Stomach (tissue), 9 donors: ENCODE results near the gene KIT. TPM values are rescaled to one million over a fixed set of nuclear protein-coding genes. Genes with fewer than 3 reads are reported as not detected.

Source experiments
- DNase-seq, 2 donors: peaks; one replicate each; pipeline versions ENCODE4 v3.0.0 to v3.0.0-alpha.2; 2013 to 2019
- H3K27ac ChIP-seq, 5 donors: fragments of 200-600 bp in 4 of 5; sonication (generic) in 4 of 5; one replicate each; pipeline ENCODE4 v1.5.1; 2013 to 2019; ENCODE audit warnings: mild to moderate bottlenecking in 1 of 5, moderate library complexity in 1 of 5
- H3K27me3 ChIP-seq, 3 donors: fragments of 200-600 bp; sonication (generic); one replicate each; pipeline ENCODE4 v1.5.1; 2017 to 2019; ENCODE audit warnings: mixed run types in 1 of 3
- H3K36me3 ChIP-seq, 4 donors: fragments of 200-600 bp; sonication (generic); 1 replicate in 3 of 4; 2 replicates in 1 of 4; pipeline ENCODE4 v1.5.1; 2016 to 2019
- H3K4me1 ChIP-seq, 4 donors: fragments of 200-600 bp; sonication (generic); one replicate each; pipeline ENCODE4 v1.5.1; 2016 to 2019
- H3K4me3 ChIP-seq, 4 donors: fragments of 200-600 bp; sonication (generic) in 3 of 4; one replicate each; pipeline ENCODE4 v1.5.1; 2016 to 2019; ENCODE audit warnings: mild to moderate bottlenecking in 1 of 4
- H3K9me3 ChIP-seq, 4 donors: fragments of 200-600 bp; sonication (generic); one replicate each; pipeline ENCODE4 v1.5.1; 2016 to 2019
- EP300 ChIP-seq: sonication (generic); formaldehyde crosslinking; IDR thresholded peaks from one replicate; pipeline ENCODE4 v1.6.1; 2017; ENCODE audit warnings: antibody characterized with exemption
- POLR2A ChIP-seq, 4 donors: fragments of 450-650 bp; IDR thresholded peaks; one replicate each; pipeline ENCODE4 v1.6.1; 2016; ENCODE audit warnings: antibody characterized with exemption in 4 of 4, control low read depth in 2 of 4, mild to moderate bottlenecking in 1 of 4, moderate library complexity in 1 of 4
- POLR2AphosphoS5 ChIP-seq, 3 donors: sonication (generic); formaldehyde crosslinking; IDR thresholded peaks; one replicate each; pipeline ENCODE4 v1.6.1; 2016; ENCODE audit warnings: antibody characterized with exemption in 3 of 3
- WGBS, 5 donors: extraction: QIAGEN DNeasy Blood & Tissue Kit in 3 of 5; methylation state at CpG; one replicate each; pipeline versions ENCODE4 v1.1.5 to v1.1.7; 2013 to 2018; 5-methylcytosine and 5-hydroxymethylcytosine counted together
- intact Hi-C: fragments of 100-400 bp; cut with DNase I; formaldehyde crosslinking; loops from one replicate; pipeline ENCODE4 v1.15.1; 2023; ENCODE audit warnings: low total_unique reads
- polyA plus RNA-seq, 3 donors: library from polyadenylated mRNA; stranded (reverse); fragments of 200-250 nt; gene quantifications; one replicate each; pipeline ENCODE4 v1.2.3, GENCODE V29; 2013
- total RNA-seq, 5 donors: library from RNA; depleted of rRNA; stranded (reverse); fragments of >200 nt; gene quantifications; one replicate each; pipeline versions ENCODE4 v1.1.0 to v1.2.3, GENCODE V29; 2014 to 2016
- TF ChIP-seq, protein P1 (sequence below), 7 experiments: fragments of 450-650 bp in 4 of 7; fragments of 200-600 bp in 3 of 7; sonication (generic) in 3 of 7; IDR thresholded peaks; one replicate each; pipeline ENCODE4 v1.5.1; 2016 to 2019; ENCODE audit warnings: antibody characterized with exemption in 7 of 7, control low read depth in 2 of 7, mild to moderate bottlenecking in 1 of 7
- donor health status: healthy with polysubstance abuse.
- donor health status: Bipolar disorder and iron deficiency.
- donor health status: healthy.

Gene KIT
- total and polyA plus RNA-seq, 8 donors = 1.9 to 55.8 (median 13.1) TPM

DNA sequence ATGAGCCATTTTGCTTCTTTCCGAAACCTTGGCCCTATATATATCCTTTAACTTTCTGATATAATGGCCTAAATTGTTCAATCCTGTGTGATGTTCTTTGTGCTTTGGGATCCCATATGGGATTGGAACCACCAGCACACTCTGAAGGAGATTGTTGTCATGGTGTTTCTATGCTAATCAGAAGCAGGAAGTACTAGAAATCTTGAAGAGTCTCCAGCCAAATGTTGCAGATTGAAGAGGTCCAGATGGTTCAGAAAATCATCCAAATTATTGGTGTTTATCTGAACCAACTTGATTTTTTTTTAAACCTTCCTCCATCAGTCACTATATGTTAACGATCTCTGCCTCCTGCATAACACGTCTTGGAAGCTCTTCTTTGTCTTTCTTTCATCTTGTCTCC lies 72.8 kb downstream of the KIT start:
- Histone ChIP-seq H3K27me3 (no peaks in the 10 kb centered on the region), H3K4me3 (no peak overlapping the region), H3K4me1 (no peaks in the 10 kb centered on the region), H3K36me3 (no peaks in the 10 kb centered on the region), H3K9me3 (no peaks in the 10 kb centered on the region), H3K27ac (no peak overlapping the region)
- WGBS, 5 donors = 70 to 95% (median 89%) methylated on average over 3 of the region's 3 CpGs
- no peak for TF ChIP-seq POLR2AphosphoS5 (IDR thresholded peaks at IDR 0.05)
- no peak for TF ChIP-seq POLR2A (IDR thresholded peaks at IDR 0.05)
- TF ChIP-seq, protein P1, sequence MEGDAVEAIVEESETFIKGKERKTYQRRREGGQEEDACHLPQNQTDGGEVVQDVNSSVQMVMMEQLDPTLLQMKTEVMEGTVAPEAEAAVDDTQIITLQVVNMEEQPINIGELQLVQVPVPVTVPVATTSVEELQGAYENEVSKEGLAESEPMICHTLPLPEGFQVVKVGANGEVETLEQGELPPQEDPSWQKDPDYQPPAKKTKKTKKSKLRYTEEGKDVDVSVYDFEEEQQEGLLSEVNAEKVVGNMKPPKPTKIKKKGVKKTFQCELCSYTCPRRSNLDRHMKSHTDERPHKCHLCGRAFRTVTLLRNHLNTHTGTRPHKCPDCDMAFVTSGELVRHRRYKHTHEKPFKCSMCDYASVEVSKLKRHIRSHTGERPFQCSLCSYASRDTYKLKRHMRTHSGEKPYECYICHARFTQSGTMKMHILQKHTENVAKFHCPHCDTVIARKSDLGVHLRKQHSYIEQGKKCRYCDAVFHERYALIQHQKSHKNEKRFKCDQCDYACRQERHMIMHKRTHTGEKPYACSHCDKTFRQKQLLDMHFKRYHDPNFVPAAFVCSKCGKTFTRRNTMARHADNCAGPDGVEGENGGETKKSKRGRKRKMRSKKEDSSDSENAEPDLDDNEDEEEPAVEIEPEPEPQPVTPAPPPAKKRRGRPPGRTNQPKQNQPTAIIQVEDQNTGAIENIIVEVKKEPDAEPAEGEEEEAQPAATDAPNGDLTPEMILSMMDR (IDR thresholded peaks at IDR 0.05) = no peak
- TF ChIP-seq EP300 = no peak
- no peak for DNase-seq
- intact Hi-C loops = no loop called here

- TF ChIP-seq POLR2A (IDR thresholded peaks at IDR 0.05) (no peak), EP300 (no peak), POLR2AphosphoS5 (IDR thresholded peaks at IDR 0.05) (no peak)
- TF ChIP-seq, protein P1 (IDR thresholded peaks at IDR 0.05) = no peak
- DNase-seq = no peak
- Histone ChIP-seq H3K27me3 (no peaks in the 10 kb centered on the region), H3K9me3 (no peaks in the 10 kb centered on the region), H3K36me3 (no peaks in the 10 kb centered on the region), H3K4me3 (no peak overlapping the region), H3K27ac (no peak overlapping the region), H3K4me1 (no peaks in the 10 kb centered on the region)
- intact Hi-C loops = no loop called here
- 76 to 86% (median 80%) methylated on average over 3 of the region's 3 CpGs for WGBS, 5 donors
Measured at GRCh38 chr4:54731552-54731951, 73.8 kb downstream of the KIT start.

DNA sequence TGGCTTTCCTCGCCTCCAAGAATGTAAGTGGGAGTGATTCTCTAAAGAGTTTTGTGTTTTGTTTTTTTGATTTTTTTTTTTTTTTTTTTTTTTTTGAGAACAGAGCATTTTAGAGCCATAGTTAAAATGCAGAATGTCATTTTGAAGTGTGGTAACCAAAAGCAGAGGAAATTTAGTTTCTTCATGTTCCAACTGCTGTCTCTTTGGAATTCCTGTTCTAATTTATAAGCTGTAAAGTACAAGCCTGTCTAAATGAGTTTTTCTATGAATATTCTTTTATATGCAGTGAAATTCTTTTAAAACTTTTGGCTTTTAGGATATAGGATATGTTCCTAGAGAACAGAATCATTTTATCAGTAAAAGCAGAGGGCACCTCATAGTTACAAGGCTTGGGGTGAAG lies 74.2 kb downstream of the KIT start:
- Histone ChIP-seq H3K27ac (no peak overlapping the region), H3K36me3 (no peaks in the 10 kb centered on the region), H3K27me3 (no peaks in the 10 kb centered on the region), H3K4me1 (no peaks in the 10 kb centered on the region), H3K4me3 (no peak overlapping the region), H3K9me3 (no peaks in the 10 kb centered on the region)
- WGBS, 5 donors = 88 to 96% (median 90%) methylated on average over 1 of the region's 1 CpG
- TF ChIP-seq, protein P1 (IDR thresholded peaks at IDR 0.05) = no peak
- no peak for TF ChIP-seq POLR2A (IDR thresholded peaks at IDR 0.05)
- no peak for DNase-seq
- intact Hi-C loops = no loop called here

DNA sequence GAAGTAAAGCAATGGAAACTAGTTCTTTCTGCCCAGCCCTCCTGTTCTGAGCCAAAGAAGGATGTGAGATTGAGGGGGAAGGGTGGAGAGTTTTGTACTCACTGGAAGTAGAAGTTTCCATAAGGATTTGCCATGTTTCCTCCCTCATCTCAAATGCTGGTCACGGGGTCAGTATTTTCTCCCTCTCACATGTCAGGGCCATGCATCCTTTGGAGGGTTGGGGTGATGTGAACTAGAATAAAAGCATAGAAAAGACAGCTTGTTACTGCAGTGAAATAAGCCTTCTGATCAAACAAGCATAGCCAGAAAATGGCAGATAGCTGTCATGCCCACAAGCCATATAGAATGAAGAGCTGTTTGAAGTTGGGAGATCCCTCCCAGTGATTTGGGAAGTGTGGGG lies 79.7 kb downstream of the KIT start:
- no peaks in the 10 kb centered on the region for H3K27me3 ChIP-seq
- TF ChIP-seq POLR2AphosphoS5 (IDR thresholded peaks at IDR 0.05) (no peak), EP300 (no peak), POLR2A (IDR thresholded peaks at IDR 0.05) (no peak)
- TF ChIP-seq, protein P1 (IDR thresholded peaks at IDR 0.05) = no peak
- H3K36me3 ChIP-seq = no peaks in the 10 kb centered on the region
- H3K4me1 ChIP-seq = no peaks in the 10 kb centered on the region
- intact Hi-C loops = no loop called here
- H3K9me3 ChIP-seq = no peaks in the 10 kb centered on the region
- DNase-seq = no peak
- no peak overlapping the region for H3K27ac ChIP-seq
- 79 to 96% (median 85%) methylated on average over 1 of the region's 1 CpG for WGBS, 5 donors
- no peak overlapping the region for H3K4me3 ChIP-seq
